OCI-LY3 (cell line): ENCODE data around the gene RILPL1.
"Not testable (repeated sequence)": the region's sequence is repeated elsewhere in the genome, so short reads cannot be mapped to it uniquely, and the experiment has no call there.

Experiments
- H2AFZ ChIP-seq: fragments of 200-600, 300-600 bp; shearing (Covaris generic); 2 replicates; pipeline ENCODE4 v1.6.0; 2014; ENCODE audit warnings: antibody characterized with exemption, low read depth, low read length
- H3K27ac ChIP-seq: fragments of 200-600, 300-600 bp; sonication (generic); 2 replicates; pipeline ENCODE4 v1.5.1; 2014; ENCODE audit warnings: mild to moderate bottlenecking, low read length, moderate library complexity, mixed read lengths
- H3K27me3 ChIP-seq: fragments of 200-600, 300-600 bp; sonication (generic); 2 replicates; pipeline ENCODE4 v1.6.1; 2014; ENCODE audit warnings: low read depth, low read length, mixed read lengths
- H3K36me3 ChIP-seq: fragments of 200-600, 300-600 bp; sonication (generic); replicated peaks from 2 replicates; pipeline ENCODE3; 2014; ENCODE audit warnings: low read depth, low read length, mixed read lengths
- H3K4me1 ChIP-seq: fragments of 300-600, 200-600 bp; sonication (generic); 2 replicates; pipeline ENCODE4 v1.6.1; 2014; ENCODE audit warnings: low read length, mixed read lengths
- H3K4me2 ChIP-seq: fragments of 200-600, 300-600 bp; sonication (generic); 2 replicates; pipeline ENCODE4 v1.6.1; 2014; ENCODE audit warnings: low read length, mixed read lengths
- H3K4me3 ChIP-seq: fragments of 300-600, 200-600 bp; sonication (generic); 2 replicates; pipeline ENCODE4 v1.5.1; 2014; ENCODE audit warnings: antibody characterized with exemption, mild to moderate bottlenecking, low read length, moderate library complexity
- H3K79me2 ChIP-seq: fragments of 300-600, 200-600 bp; shearing (Covaris generic); 2 replicates; pipeline ENCODE4 v1.6.1; 2014; ENCODE audit warnings: mild to moderate bottlenecking, low read length, mixed read lengths
- H3K9ac ChIP-seq: fragments of 300-600, 200-600 bp; shearing (Covaris generic); 2 replicates; pipeline ENCODE4 v1.6.0; 2014; ENCODE audit warnings: mild to moderate bottlenecking, low read length, moderate library complexity
- H3K9me3 ChIP-seq: fragments of 200-600, 300-600 bp; shearing (Covaris generic); 2 replicates; pipeline ENCODE4 v1.6.1; 2014; ENCODE audit warnings: low read length, mixed read lengths; ENCODE audit not compliant: insufficient read depth
- H4K20me1 ChIP-seq: fragments of 200-600, 300-600 bp; sonication (generic); 2 replicates; pipeline ENCODE4 v1.6.1; 2016; ENCODE audit warnings: low read length, mixed read lengths; ENCODE audit not compliant: insufficient read depth
- EZH2phosphoT487 ChIP-seq: fragments of 200-600 bp; shearing (Covaris generic); IDR thresholded peaks from 2 replicates; pipeline ENCODE4 v1.6.1; 2018; ENCODE audit warnings: antibody characterized with exemption, mixed run types, low read depth
- TF ChIP-seq, protein P1 (sequence below): fragments of 200-600, 300-600 bp; sonication (generic); IDR thresholded peaks from 2 replicates; pipeline ENCODE4 v1.5.1; 2014; ENCODE audit warnings: antibody characterized with exemption, low read length, low read depth

RILPL1 gene

DNA sequence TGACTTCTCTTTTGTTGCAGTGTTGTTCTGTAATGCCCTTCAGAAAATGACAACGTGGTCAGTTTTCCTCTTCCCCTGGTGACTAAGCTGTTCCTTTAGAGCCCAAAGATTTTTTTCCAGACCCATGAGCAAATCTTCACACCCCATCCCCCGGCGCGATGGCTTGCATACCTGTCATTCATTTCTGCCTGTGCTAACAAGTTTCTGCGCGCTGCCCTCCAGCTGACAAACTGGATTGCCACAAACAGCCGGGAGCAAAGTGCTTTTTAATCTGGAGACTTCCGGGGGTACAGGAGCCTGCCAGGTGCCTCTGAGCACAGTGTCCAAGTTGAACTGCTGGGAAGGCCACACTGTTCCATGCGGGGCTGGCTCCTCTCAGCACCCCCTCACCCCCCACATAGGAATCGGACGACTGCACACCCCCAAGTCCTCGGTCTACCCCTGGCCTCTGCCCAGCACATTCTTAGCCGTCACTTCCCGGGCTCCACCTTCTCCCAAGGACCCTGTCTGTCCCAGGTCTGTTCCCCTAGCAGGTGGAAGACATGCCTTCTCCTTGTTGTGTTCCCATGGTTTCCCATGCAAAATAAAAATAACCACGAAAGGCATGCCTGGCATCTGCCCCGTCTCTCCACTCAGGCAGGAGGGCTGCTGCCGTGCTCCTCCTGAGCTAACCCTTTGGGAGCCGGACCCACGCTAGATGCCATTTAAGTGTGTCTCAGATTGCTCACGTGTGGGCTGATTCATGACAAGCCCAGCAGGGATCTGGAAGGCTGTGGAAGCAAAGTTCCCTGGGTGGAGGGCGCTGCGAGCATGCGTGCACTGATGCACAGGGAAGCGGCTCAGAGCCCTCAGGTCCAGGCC, 14.1 kb downstream of the RILPL1 start:
- no peak overlapping the region for H3K27ac ChIP-seq
- H3K4me3 ChIP-seq, result no peak overlapping the region
- H3K4me1 ChIP-seq, result no peaks in the 10 kb centered on the region
- no peak overlapping the region for H3K4me2 ChIP-seq
- no peak overlapping the region for H3K9ac ChIP-seq
- TF ChIP-seq, protein P1, sequence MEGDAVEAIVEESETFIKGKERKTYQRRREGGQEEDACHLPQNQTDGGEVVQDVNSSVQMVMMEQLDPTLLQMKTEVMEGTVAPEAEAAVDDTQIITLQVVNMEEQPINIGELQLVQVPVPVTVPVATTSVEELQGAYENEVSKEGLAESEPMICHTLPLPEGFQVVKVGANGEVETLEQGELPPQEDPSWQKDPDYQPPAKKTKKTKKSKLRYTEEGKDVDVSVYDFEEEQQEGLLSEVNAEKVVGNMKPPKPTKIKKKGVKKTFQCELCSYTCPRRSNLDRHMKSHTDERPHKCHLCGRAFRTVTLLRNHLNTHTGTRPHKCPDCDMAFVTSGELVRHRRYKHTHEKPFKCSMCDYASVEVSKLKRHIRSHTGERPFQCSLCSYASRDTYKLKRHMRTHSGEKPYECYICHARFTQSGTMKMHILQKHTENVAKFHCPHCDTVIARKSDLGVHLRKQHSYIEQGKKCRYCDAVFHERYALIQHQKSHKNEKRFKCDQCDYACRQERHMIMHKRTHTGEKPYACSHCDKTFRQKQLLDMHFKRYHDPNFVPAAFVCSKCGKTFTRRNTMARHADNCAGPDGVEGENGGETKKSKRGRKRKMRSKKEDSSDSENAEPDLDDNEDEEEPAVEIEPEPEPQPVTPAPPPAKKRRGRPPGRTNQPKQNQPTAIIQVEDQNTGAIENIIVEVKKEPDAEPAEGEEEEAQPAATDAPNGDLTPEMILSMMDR, result no peak
- no peak for TF ChIP-seq EZH2phosphoT487
- H3K27me3 ChIP-seq, result peaks cover 4% of the 10 kb centered on the region; the same call in 1 of the 2 replicates
- H3K79me2 ChIP-seq, result no peaks in the 10 kb centered on the region
- H3K36me3 ChIP-seq, result no peaks in the 10 kb centered on the region
- no peak overlapping the region for H2AFZ ChIP-seq
- no peaks in the 10 kb centered on the region for H3K9me3 ChIP-seq
- no peaks in the 10 kb centered on the region for H4K20me1 ChIP-seq

DNA sequence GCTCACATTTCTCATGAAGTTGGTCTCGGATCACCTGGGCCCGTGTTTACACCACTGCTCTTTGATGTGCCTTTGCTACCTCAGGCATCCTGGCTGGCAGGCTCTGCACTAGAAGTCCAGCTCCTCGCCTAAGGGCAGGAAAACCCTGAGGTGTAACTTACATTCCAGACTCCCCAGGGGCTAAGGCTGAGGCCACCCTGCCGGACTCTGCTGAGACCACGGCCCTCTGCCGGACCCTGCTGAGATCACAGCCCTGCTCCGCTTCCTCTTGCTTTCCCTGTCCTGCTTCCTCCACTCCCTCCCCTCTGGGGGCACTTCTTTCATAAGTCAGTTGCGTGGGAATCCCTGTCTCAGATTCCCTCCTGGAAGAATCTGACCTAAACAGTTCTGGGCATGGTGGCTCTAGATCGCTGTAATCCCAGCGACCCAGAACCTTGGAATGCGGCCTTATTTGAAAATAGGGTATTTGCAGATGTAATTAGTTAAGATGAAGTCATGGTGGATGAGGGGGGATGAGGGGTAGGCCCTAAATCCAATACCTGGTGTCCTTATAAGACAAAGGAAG, 17.2 kb downstream of the RILPL1 start:
- Histone ChIP-seq H4K20me1 (no peaks in the 10 kb centered on the region), H3K4me1 (no peaks in the 10 kb centered on the region), H3K27ac (no peak overlapping the region), H3K36me3 (no peaks in the 10 kb centered on the region), H3K4me2 (no peak overlapping the region), H3K9ac (no peak overlapping the region), H3K79me2 (no peaks in the 10 kb centered on the region), H3K27me3 (no peaks in the 10 kb centered on the region), H3K4me3 (no peak overlapping the region), H2AFZ (no peak overlapping the region), H3K9me3 (no peaks in the 10 kb centered on the region)
- TF ChIP-seq, protein P1, result no peak
- TF ChIP-seq EZH2phosphoT487, result no peak

DNA sequence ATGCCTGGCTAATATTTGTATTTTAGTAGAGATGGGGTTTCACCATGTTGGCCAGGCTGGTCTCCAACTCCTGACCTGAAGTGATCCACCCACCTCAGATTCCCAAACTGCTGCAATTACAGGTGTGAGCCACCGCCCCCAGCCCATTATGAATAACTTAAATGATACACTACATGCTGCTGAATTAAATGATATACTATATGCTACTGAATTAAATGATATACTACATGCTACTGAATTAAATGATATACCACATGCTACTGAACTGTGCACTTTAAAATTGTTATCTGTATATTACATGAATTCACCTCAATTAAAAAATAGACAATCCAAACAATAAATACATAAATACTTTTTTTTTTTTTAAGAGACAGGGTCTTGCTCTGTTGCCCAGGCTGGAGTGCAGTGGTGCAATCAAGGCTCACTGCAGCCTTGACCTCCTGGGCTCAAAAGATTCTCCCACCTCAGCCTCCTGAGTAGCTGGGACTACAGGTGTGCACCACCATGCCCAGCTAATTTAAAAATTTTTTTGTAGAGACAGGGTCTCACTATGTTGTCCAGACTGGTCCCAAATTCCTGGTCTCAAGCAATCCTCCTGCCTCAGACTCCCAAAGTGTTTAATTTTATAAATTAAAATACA, 18.8 kb downstream of the RILPL1 start:
- not testable (repeated sequence) for H3K4me1 ChIP-seq, H3K4me3 ChIP-seq, H3K79me2 ChIP-seq, H3K9ac ChIP-seq, H3K27me3 ChIP-seq, H3K27ac ChIP-seq, H3K36me3 ChIP-seq, H3K9me3 ChIP-seq, H2AFZ ChIP-seq, H3K4me2 ChIP-seq, H4K20me1 ChIP-seq

DNA sequence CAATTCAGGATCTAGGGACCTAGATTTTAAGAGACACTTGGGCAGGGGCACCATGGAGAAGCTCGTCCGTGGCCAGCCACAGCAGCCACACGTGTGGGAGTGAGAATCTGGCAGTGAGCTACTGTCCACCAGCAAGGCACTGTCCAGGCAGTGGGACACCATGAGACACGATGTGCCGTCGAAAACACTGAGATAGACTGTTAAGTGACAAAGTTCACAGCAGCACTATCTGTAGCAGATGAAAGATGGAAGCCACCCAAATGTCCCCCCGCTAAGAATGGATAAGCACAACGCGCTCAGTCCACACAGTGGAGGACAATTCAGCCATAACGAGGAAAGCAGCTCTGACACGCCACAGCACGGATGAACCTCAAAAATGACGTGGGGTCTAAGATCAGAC, 19.7 kb downstream of the RILPL1 start:
- Histone ChIP-seq H3K4me2 (no peak overlapping the region), H3K4me3 (no peak overlapping the region), H3K27me3 (no peaks in the 10 kb centered on the region), H3K9ac (no peak overlapping the region), H2AFZ (0 out of 2 replicates have a peak overlapping the region, but pooled peaks have one; percentile 20), H3K9me3 (no peaks in the 10 kb centered on the region), H4K20me1 (no peaks in the 10 kb centered on the region), H3K36me3 (no peaks in the 10 kb centered on the region), H3K27ac (no peak overlapping the region), H3K4me1 (no peaks in the 10 kb centered on the region), H3K79me2 (no peaks in the 10 kb centered on the region)
- TF ChIP-seq EZH2phosphoT487, result no peak
- TF ChIP-seq, protein P1, result no peak
